ENCODE measurements around the gene RHO.

DNA sequence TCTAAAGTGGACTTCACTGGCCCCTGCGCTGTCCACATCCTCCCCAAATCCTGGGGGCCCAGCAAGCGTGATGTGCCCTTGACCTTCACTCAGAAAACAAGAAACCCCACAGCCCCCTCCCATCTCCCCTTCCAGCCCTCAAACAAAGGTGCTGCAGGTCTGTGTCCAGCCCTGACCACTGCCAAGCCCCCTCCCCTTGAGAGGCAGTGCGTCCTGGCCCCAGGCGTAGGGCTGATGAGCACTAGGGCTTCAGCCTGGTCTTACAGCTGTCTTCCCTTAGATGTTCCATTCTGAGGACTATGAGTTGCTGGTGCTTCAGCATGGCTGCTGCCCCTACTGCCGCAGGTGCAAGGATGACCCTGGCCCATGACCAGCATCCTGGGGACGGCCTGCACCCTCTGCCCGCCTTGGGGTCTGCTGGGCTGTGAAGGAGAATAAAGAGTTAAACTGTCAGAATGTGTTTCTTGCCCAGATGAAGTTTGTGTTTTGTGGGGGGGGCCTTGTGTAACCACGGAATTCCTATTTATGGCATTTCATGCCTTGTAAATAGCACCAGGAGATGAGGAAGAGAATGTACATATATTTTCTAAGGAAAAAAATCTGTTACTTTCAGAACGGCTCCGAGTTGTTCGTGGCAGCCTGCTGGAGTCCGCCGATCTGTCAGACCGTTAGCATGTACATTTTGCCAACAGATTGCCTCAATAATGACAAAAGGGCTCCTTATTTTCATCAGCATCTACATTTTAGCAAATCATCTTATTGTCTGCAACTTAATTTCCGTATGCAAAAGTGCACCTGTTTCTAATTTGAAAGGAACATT is 8.3 kb upstream of the RHO start:
- TF ChIP-seq, protein P1, sequence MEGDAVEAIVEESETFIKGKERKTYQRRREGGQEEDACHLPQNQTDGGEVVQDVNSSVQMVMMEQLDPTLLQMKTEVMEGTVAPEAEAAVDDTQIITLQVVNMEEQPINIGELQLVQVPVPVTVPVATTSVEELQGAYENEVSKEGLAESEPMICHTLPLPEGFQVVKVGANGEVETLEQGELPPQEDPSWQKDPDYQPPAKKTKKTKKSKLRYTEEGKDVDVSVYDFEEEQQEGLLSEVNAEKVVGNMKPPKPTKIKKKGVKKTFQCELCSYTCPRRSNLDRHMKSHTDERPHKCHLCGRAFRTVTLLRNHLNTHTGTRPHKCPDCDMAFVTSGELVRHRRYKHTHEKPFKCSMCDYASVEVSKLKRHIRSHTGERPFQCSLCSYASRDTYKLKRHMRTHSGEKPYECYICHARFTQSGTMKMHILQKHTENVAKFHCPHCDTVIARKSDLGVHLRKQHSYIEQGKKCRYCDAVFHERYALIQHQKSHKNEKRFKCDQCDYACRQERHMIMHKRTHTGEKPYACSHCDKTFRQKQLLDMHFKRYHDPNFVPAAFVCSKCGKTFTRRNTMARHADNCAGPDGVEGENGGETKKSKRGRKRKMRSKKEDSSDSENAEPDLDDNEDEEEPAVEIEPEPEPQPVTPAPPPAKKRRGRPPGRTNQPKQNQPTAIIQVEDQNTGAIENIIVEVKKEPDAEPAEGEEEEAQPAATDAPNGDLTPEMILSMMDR (IDR thresholded peaks at IDR 0.05; ENCODE audit: extremely low read depth in 1 of 2, insufficient read depth in 1 of 2, low read depth in 1 of 2, low read length in 2 of 2): no peak
- TF ChIP-seq POLR2A (IDR thresholded peaks at IDR 0.05; ENCODE audit: low read depth, low read length): no peak
- TF ChIP-seq EZH2 (IDR thresholded peaks at IDR 0.05; ENCODE audit: borderline replicate concordance, low read depth, low read length, severe bottlenecking): no peak
- no peak for TF ChIP-seq POLR2AphosphoS5 (IDR thresholded peaks at IDR 0.05; ENCODE audit: insufficient read depth, low read depth, low read length)
- TF ChIP-seq, protein P2, sequence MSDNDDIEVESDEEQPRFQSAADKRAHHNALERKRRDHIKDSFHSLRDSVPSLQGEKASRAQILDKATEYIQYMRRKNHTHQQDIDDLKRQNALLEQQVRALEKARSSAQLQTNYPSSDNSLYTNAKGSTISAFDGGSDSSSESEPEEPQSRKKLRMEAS (IDR thresholded peaks at IDR 0.05; ENCODE audit: insufficient read depth, insufficient read length): no peak
- no peak for TF ChIP-seq JUN (IDR thresholded peaks at IDR 0.05; ENCODE audit: borderline replicate concordance, insufficient read depth, insufficient read length, low read depth)
- TF ChIP-seq MYC (IDR thresholded peaks at IDR 0.05; ENCODE audit: low read depth, low read length): no peak
- no peak for TF ChIP-seq GATA2 (IDR thresholded peaks at IDR 0.05; ENCODE audit: insufficient read depth, insufficient read length, low read depth, low read length)

All from endothelial cell of umbilical vein (primary cell).